Gastroesophageal sphincter (tissue), 4 donors: Measurements from ENCODE around the gene TOX2. TPM values are rescaled to one million over a fixed set of nuclear protein-coding genes. Genes with fewer than 3 reads are reported as not detected.

Experiments
- ATAC-seq: fragments of 150-250 bp; one replicate; pipeline ENCODE4 v1.9.1; 2016; ENCODE audit warnings: mild to moderate bottlenecking, moderate library complexity
- H3K27ac ChIP-seq, 4 donors: fragments of 200-600 bp; sonication (generic) in 3 of 4; 1 replicate in 3 of 4; 2 replicates in 1 of 4; pipeline ENCODE4 v1.5.1; 2016 to 2019
- H3K27me3 ChIP-seq: fragments of 200-600 bp; sonication (generic); one replicate; pipeline ENCODE4 v1.5.1; 2019
- H3K36me3 ChIP-seq, 2 donors: fragments of 200-600 bp; sonication (generic); one replicate each; pipeline ENCODE4 v1.5.1; 2019; ENCODE audit warnings: control low read depth in 1 of 2
- H3K4me1 ChIP-seq, 3 donors: fragments of 200-600 bp; sonication (generic); 1 replicate in 2 of 3; 2 replicates in 1 of 3; pipeline ENCODE4 v1.5.1; 2016 to 2019; ENCODE audit warnings: control low read depth in 2 of 3
- H3K4me3 ChIP-seq, 2 donors: fragments of 200-600 bp; sonication (generic); one replicate each; pipeline ENCODE4 v1.5.1; 2019; ENCODE audit warnings: mild to moderate bottlenecking in 1 of 2, moderate library complexity in 1 of 2
- H3K9me3 ChIP-seq, 3 donors: fragments of 200-600 bp; sonication (generic); one replicate each; pipeline ENCODE4 v1.5.1; 2017 to 2019; ENCODE audit warnings: control low read depth in 2 of 3
- EP300 ChIP-seq: sonication (generic); formaldehyde crosslinking; IDR thresholded peaks from one replicate; pipeline ENCODE4 v1.6.1; 2017; ENCODE audit warnings: antibody characterized with exemption, mild to moderate bottlenecking
- POLR2A ChIP-seq, 2 donors: fragments of 450-650 bp; IDR thresholded peaks; one replicate each; pipeline ENCODE4 v1.6.1; 2017; ENCODE audit warnings: antibody characterized with exemption in 2 of 2, mild to moderate bottlenecking in 2 of 2, moderate library complexity in 1 of 2
- POLR2AphosphoS5 ChIP-seq: sonication (generic); formaldehyde crosslinking; IDR thresholded peaks from one replicate; pipeline ENCODE4 v1.6.1; 2017; ENCODE audit warnings: antibody characterized with exemption
- WGBS, 2 donors: methylation state at CpG; one replicate each; pipeline ENCODE4 v1.1.5; 2018; ENCODE audit warnings: low coverage in 1 of 2; 5-methylcytosine and 5-hydroxymethylcytosine counted together
- total RNA-seq, 4 donors: library from RNA; depleted of rRNA; stranded (reverse); fragments of >200 nt; gene quantifications; one replicate each; pipeline ENCODE4 v1.1.0, GENCODE V29; 2016
- TF ChIP-seq, protein P1 (sequence below), 4 experiments: fragments of 200-600 bp in 2 of 4; fragments of 450-650 bp in 2 of 4; sonication (generic) in 1 of 4; IDR thresholded peaks; one replicate each; pipeline ENCODE4 v1.5.1; 2017 to 2019; ENCODE audit warnings: antibody characterized with exemption in 4 of 4, mild to moderate bottlenecking in 2 of 4, moderate library complexity in 2 of 4

TOX2 gene
- total RNA-seq, 4 donors from 2014 or later = 16.4 to 47.8 (median 40.3) TPM

DNA sequence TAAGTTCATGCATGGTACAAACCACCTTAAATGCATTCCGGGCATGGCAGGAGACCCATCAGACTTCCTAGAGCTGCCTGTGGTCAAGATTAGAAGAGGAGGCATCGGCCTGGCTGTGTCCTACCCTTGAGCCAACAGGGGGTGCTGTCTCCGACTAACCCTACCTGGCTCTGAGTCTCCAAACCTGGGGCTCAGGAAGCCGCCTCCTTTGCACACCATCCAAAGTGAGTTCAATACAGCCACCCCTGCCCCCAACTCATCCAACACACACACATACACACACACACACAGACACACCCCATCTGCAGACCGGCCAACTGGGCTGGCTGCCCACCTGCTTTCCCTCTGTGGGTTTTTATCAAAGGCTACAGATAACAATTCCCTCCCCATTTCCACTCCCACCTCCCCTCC lies 195.3 kb downstream of the TOX2 start:
- peaks cover 2 to 50% (median 3%) of the 10 kb centered on the region in 3 donors for H3K4me1 ChIP-seq
- WGBS, 2 donors = 45 to 51% methylated on average over 5 of the region's 5 CpGs
- no peaks in the 10 kb centered on the region for H3K27me3 ChIP-seq
- ATAC-seq = no peak
- no peak overlapping the region for H3K4me3 ChIP-seq
- peaks cover 0 to 7% (median 0%) of the 10 kb centered on the region in 3 donors for H3K9me3 ChIP-seq
- peak overlapping the region in 1 of 4 donors; percentile 74 for H3K27ac ChIP-seq
- TF ChIP-seq EP300 = no peak
- TF ChIP-seq, protein P1, sequence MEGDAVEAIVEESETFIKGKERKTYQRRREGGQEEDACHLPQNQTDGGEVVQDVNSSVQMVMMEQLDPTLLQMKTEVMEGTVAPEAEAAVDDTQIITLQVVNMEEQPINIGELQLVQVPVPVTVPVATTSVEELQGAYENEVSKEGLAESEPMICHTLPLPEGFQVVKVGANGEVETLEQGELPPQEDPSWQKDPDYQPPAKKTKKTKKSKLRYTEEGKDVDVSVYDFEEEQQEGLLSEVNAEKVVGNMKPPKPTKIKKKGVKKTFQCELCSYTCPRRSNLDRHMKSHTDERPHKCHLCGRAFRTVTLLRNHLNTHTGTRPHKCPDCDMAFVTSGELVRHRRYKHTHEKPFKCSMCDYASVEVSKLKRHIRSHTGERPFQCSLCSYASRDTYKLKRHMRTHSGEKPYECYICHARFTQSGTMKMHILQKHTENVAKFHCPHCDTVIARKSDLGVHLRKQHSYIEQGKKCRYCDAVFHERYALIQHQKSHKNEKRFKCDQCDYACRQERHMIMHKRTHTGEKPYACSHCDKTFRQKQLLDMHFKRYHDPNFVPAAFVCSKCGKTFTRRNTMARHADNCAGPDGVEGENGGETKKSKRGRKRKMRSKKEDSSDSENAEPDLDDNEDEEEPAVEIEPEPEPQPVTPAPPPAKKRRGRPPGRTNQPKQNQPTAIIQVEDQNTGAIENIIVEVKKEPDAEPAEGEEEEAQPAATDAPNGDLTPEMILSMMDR (IDR thresholded peaks at IDR 0.05) = peak in 1 of 4 experiments; percentile 25
- H3K36me3 ChIP-seq = peaks cover 0 to 10% of the 10 kb centered on the region in 2 donors

DNA sequence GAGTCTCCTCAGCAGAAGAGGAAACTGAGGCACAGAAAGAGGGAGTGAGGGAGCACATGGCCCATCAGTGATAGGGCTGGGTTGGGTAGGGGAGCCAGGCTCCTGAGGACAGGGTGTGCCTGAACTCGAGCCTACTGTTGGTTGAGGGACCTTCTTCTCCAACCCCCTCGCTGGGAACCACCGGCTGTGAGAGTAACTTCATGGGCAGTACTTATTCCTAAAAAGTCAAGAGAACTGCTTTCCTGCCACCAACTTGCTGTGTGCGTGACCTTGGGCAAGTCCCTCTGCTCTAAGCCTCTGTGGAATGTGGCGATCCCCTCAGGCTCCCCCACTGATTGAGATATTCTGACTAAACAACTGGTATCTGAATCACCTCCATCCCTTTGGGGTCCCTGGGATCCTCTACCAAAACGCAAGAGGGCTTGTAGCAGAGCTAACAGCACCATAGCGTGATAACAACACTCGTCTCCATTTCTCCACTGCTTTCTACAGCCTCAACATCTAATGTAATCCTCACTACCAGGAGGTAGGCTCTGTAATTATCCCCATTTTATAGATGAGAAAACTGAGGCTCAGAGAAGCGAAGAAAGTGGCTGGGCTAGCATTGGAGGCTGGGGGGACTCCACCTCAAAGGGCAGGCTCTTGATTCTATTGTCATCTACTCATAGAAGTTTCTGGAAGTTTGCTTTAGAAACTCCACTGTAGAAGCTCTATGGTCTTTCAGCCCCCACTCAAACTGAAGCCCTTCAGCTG lies 196.3 kb downstream of the TOX2 start:
- peaks cover 0 to 20% of the 10 kb centered on the region in 2 donors for H3K36me3 ChIP-seq

DNA sequence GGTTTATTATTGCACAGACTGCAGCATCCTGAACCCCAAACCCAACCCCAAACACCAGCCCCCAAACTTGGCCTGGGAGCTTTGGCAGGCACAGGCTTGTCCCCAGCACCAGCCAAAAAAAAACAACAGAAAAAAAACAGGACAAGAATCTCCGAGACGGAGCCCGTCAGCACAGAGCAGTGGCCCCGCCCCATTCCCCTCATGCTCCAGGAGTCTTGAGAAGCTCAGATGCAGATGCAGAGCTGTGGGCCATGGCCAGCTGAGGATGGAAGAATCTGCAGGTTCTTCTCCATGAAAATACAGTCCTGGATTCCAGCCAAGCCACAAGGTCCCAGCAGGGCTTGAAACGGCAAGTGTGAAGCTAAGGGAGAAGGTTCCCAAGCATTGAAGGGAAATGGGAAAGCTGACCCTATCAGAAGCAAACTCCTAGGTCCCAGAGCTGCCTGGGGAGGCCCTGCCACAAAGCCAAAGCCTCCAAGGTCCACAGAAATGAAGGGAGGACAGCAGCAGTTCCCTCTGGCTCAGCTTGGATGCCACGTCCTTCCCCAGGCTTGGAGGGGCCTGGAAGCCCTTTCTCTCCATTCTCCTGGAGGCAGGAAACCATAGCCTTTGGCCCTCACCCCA lies 197.2 kb downstream of the TOX2 start:
- ATAC-seq = peak; percentile 69
- H3K4me1 ChIP-seq = peaks cover 2 to 59% (median 3%) of the 10 kb centered on the region in 3 donors

More for the DNA sequence above, 196.3 kb downstream of the TOX2 start:
- Histone ChIP-seq H3K4me3 (no peak overlapping the region), H3K27me3 (peaks cover 10% of the 10 kb centered on the region), H3K27ac (peak overlapping the region; percentile 26 to 84 (median 73)), H3K9me3 (peaks cover 0 to 7% (median 0%) of the 10 kb centered on the region in 3 donors), H3K4me1 (peaks cover 2 to 51% (median 3%) of the 10 kb centered on the region in 3 donors)
- ATAC-seq = no peak
- TF ChIP-seq EP300 = no peak
- TF ChIP-seq POLR2A (IDR thresholded peaks at IDR 0.05) = no peak
- TF ChIP-seq POLR2AphosphoS5 = no peak
- TF ChIP-seq, protein P1 (IDR thresholded peaks at IDR 0.05) = no peak
- 96% methylated on average over 5 of the region's 9 CpGs; no CpG with 5 or more reads in 1 of the 2 donors for WGBS, 2 donors

DNA sequence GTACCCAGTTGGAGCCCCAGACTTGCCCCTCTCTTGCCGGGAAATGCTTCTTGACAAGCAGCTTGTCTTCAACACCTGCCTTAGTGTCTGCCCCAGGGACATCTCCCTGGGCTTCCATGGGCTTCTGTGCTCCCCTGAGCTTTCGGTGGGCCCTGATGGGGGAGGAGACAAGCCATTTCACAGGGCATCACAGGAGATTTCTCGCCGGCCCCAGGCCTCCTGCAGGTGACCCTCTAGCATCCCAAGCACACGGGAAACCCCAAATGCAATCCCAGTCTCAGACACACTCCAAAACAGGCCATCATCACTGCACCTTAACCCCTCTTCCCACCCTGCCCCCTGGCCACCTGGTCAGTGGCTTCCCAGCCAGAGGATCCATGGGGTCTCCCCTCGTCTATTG lies 197.8 kb downstream of the TOX2 start:
- WGBS, 2 donors = 57% methylated on average over 1 of the region's 6 CpGs; no CpG with 5 or more reads in 1 of the 2 donors
- TF ChIP-seq, protein P1 (IDR thresholded peaks at IDR 0.05) = no peak
- TF ChIP-seq POLR2A (IDR thresholded peaks at IDR 0.05) (no peak), EP300 (no peak), POLR2AphosphoS5 (no peak)
- H3K27me3 ChIP-seq = peaks cover 14% of the 10 kb centered on the region
- peaks cover 2 to 66% (median 3%) of the 10 kb centered on the region in 3 donors for H3K4me1 ChIP-seq
- no peak for ATAC-seq
- no peak overlapping the region for H3K4me3 ChIP-seq
- H3K9me3 ChIP-seq = peaks cover 0 to 7% (median 0%) of the 10 kb centered on the region in 3 donors
- peak overlapping the region; percentile 37 to 84 (median 73) for H3K27ac ChIP-seq
- peaks cover 0 to 21% of the 10 kb centered on the region in 2 donors for H3K36me3 ChIP-seq

More for the DNA sequence above, 197.2 kb downstream of the TOX2 start:
- 25 to 30% methylated on average over 2 to 4 of the region's 6 CpGs for WGBS, 2 donors
- peaks cover 14% of the 10 kb centered on the region for H3K27me3 ChIP-seq
- no peak overlapping the region for H3K4me3 ChIP-seq
- TF ChIP-seq EP300 = no peak
- TF ChIP-seq, protein P1 (IDR thresholded peaks at IDR 0.05) = no peak
- TF ChIP-seq POLR2A (IDR thresholded peaks at IDR 0.05) = no peak
- no peak for TF ChIP-seq POLR2AphosphoS5
- peaks cover 0 to 21% of the 10 kb centered on the region in 2 donors for H3K36me3 ChIP-seq
- H3K9me3 ChIP-seq = peaks cover 0 to 7% (median 0%) of the 10 kb centered on the region in 3 donors
- peak overlapping the region; percentile 37 to 84 (median 73) for H3K27ac ChIP-seq
